Stomach (tissue), 9 donors: Measurements from ENCODE around the gene AMIGO1. TPM values are rescaled to one million over a fixed set of nuclear protein-coding genes. Genes with fewer than 3 reads are reported as not detected.

ENCODE experiments used
- DNase-seq, 2 donors: peaks; one replicate each; pipeline versions ENCODE4 v3.0.0 to v3.0.0-alpha.2; 2013 to 2019
- H3K27ac ChIP-seq, 5 donors: fragments of 200-600 bp in 4 of 5; sonication (generic) in 4 of 5; one replicate each; pipeline ENCODE4 v1.5.1; 2013 to 2019; ENCODE audit warnings: mild to moderate bottlenecking in 1 of 5, moderate library complexity in 1 of 5
- H3K27me3 ChIP-seq, 3 donors: fragments of 200-600 bp; sonication (generic); one replicate each; pipeline ENCODE4 v1.5.1; 2017 to 2019; ENCODE audit warnings: mixed run types in 1 of 3
- H3K36me3 ChIP-seq, 4 donors: fragments of 200-600 bp; sonication (generic); 1 replicate in 3 of 4; 2 replicates in 1 of 4; pipeline ENCODE4 v1.5.1; 2016 to 2019
- H3K4me1 ChIP-seq, 4 donors: fragments of 200-600 bp; sonication (generic); one replicate each; pipeline ENCODE4 v1.5.1; 2016 to 2019
- H3K4me3 ChIP-seq, 4 donors: fragments of 200-600 bp; sonication (generic) in 3 of 4; one replicate each; pipeline ENCODE4 v1.5.1; 2016 to 2019; ENCODE audit warnings: mild to moderate bottlenecking in 1 of 4
- H3K9me3 ChIP-seq, 4 donors: fragments of 200-600 bp; sonication (generic); one replicate each; pipeline ENCODE4 v1.5.1; 2016 to 2019
- CTCF ChIP-seq, 7 experiments: fragments of 450-650 bp in 4 of 7; fragments of 200-600 bp in 3 of 7; sonication (generic) in 3 of 7; IDR thresholded peaks; one replicate each; pipeline ENCODE4 v1.5.1; 2016 to 2019; ENCODE audit warnings: antibody characterized with exemption in 7 of 7, control low read depth in 2 of 7, mild to moderate bottlenecking in 1 of 7
- EP300 ChIP-seq: sonication (generic); formaldehyde crosslinking; IDR thresholded peaks from one replicate; pipeline ENCODE4 v1.6.1; 2017; ENCODE audit warnings: antibody characterized with exemption
- POLR2A ChIP-seq, 4 donors: fragments of 450-650 bp; IDR thresholded peaks; one replicate each; pipeline ENCODE4 v1.6.1; 2016; ENCODE audit warnings: antibody characterized with exemption in 4 of 4, control low read depth in 2 of 4, mild to moderate bottlenecking in 1 of 4, moderate library complexity in 1 of 4
- POLR2AphosphoS5 ChIP-seq, 3 donors: sonication (generic); formaldehyde crosslinking; IDR thresholded peaks; one replicate each; pipeline ENCODE4 v1.6.1; 2016; ENCODE audit warnings: antibody characterized with exemption in 3 of 3
- WGBS, 5 donors: extraction: QIAGEN DNeasy Blood & Tissue Kit in 3 of 5; methylation state at CpG; one replicate each; pipeline versions ENCODE4 v1.1.5 to v1.1.7; 2013 to 2018; 5-methylcytosine and 5-hydroxymethylcytosine counted together
- intact Hi-C: fragments of 100-400 bp; cut with DNase I; formaldehyde crosslinking; loops from one replicate; pipeline ENCODE4 v1.15.1; 2023; ENCODE audit warnings: low total_unique reads
- polyA plus RNA-seq, 3 donors: library from polyadenylated mRNA; stranded (reverse); fragments of 200-250 nt; gene quantifications; one replicate each; pipeline ENCODE4 v1.2.3, GENCODE V29; 2013
- total RNA-seq, 5 donors: library from RNA; depleted of rRNA; stranded (reverse); fragments of >200 nt; gene quantifications; one replicate each; pipeline versions ENCODE4 v1.1.0 to v1.2.3, GENCODE V29; 2014 to 2016
- donor health status: healthy with polysubstance abuse.
- donor health status: Bipolar disorder and iron deficiency.
- donor health status: healthy.

Gene AMIGO1
- total and polyA plus RNA-seq, 8 donors: 1.3 to 25.7 (median 2.2) TPM

- Histone ChIP-seq H3K4me3 (no peak overlapping the region), H3K4me1 (peaks cover 0 to 27% (median 21%) of the 10 kb centered on the region in 4 donors), H3K36me3 (no peaks in the 10 kb centered on the region), H3K27ac (no peak overlapping the region), H3K9me3 (no peaks in the 10 kb centered on the region), H3K27me3 (no peaks in the 10 kb centered on the region)
- no peak for TF ChIP-seq POLR2AphosphoS5 (IDR thresholded peaks at IDR 0.05)
- no peak for TF ChIP-seq CTCF (IDR thresholded peaks at IDR 0.05)
- TF ChIP-seq EP300: no peak
- TF ChIP-seq POLR2A (IDR thresholded peaks at IDR 0.05): no peak
- intact Hi-C loops: loop anchor here (5.0 kb wide), 1 partner anchor 39 kb away; the partner anchor contains the start of gene CYB561D1
- no peak for DNase-seq
- WGBS, 5 donors: 81 to 97% (median 91%) methylated on average over 4 of the region's 4 CpGs
Observed at GRCh38 chr1:109531380-109531779, 21.9 kb upstream of the AMIGO1 start.

GRCh38 chr1:109530457-109531087 is 21.0 kb upstream of the AMIGO1 start:
- Histone ChIP-seq H3K9me3 (no peaks in the 10 kb centered on the region), H3K27ac (no peak overlapping the region), H3K27me3 (no peaks in the 10 kb centered on the region), H3K4me3 (no peak overlapping the region), H3K36me3 (no peaks in the 10 kb centered on the region), H3K4me1 (peaks cover 0 to 21% (median 17%) of the 10 kb centered on the region in 4 donors)
- peak in 1 of 2 donors; percentile 71 for DNase-seq
- 73 to 82% (median 77%) methylated on average over 8 to 13 of the region's 13 CpGs for WGBS, 5 donors
- no peak for TF ChIP-seq POLR2A (IDR thresholded peaks at IDR 0.05)
- no peak for TF ChIP-seq EP300
- TF ChIP-seq CTCF (IDR thresholded peaks at IDR 0.05): no peak
- no peak for TF ChIP-seq POLR2AphosphoS5 (IDR thresholded peaks at IDR 0.05)
- intact Hi-C loops: loop anchor here (5.0 kb wide), 1 partner anchor 38 kb away; the partner anchor contains the start of gene CYB561D1

GRCh38 chr1:109529881-109530456 is 20.4 kb upstream of the AMIGO1 start:
- no peak for DNase-seq
- peaks cover 0 to 21% (median 16%) of the 10 kb centered on the region in 4 donors for H3K4me1 ChIP-seq
- 66 to 78% (median 74%) methylated on average over 7 to 8 of the region's 8 CpGs for WGBS, 5 donors
- no peak overlapping the region for H3K4me3 ChIP-seq
- H3K36me3 ChIP-seq: no peaks in the 10 kb centered on the region
- intact Hi-C loops: loop anchor here (5.0 kb wide), 1 partner anchor 38 kb away; the partner anchor contains the start of gene CYB561D1
- TF ChIP-seq POLR2AphosphoS5 (IDR thresholded peaks at IDR 0.05) (no peak), POLR2A (IDR thresholded peaks at IDR 0.05) (no peak), CTCF (IDR thresholded peaks at IDR 0.05) (no peak), EP300 (no peak)
- H3K27ac ChIP-seq: no peak overlapping the region
- no peaks in the 10 kb centered on the region for H3K27me3 ChIP-seq
- H3K9me3 ChIP-seq: no peaks in the 10 kb centered on the region

- Histone ChIP-seq H3K27ac (no peak overlapping the region), H3K36me3 (no peaks in the 10 kb centered on the region), H3K4me3 (no peak overlapping the region), H3K9me3 (no peaks in the 10 kb centered on the region), H3K4me1 (peaks cover 0 to 21% (median 16%) of the 10 kb centered on the region in 4 donors), H3K27me3 (no peaks in the 10 kb centered on the region)
- no peak for DNase-seq
- WGBS, 5 donors: 65 to 95% (median 81%) methylated on average over 3 of the region's 3 CpGs
- TF ChIP-seq CTCF (IDR thresholded peaks at IDR 0.05) (no peak), POLR2A (IDR thresholded peaks at IDR 0.05) (no peak), POLR2AphosphoS5 (IDR thresholded peaks at IDR 0.05) (no peak), EP300 (no peak)
- intact Hi-C loops: no loop called here
Observed at GRCh38 chr1:109528712-109529111, 19.2 kb upstream of the AMIGO1 start.
